Sigmoid colon (tissue), 7 donors: ENCODE measurements around the gene BRD9. TPM values are rescaled to one million over a fixed set of nuclear protein-coding genes. Genes with fewer than 3 reads are reported as not detected.

Experiments
- DNase-seq: peaks from one replicate; pipeline ENCODE4 v3.0.0-alpha.2; 2019
- H3K27ac ChIP-seq, 4 donors: fragments of 200-600 bp; sonication (generic); one replicate each; pipeline ENCODE4 v1.5.1; 2016 to 2019; ENCODE audit warnings: mild to moderate bottlenecking in 1 of 4
- H3K27me3 ChIP-seq, 3 donors: fragments of 200-600 bp; sonication (generic); one replicate each; pipeline ENCODE4 v1.5.1; 2019; ENCODE audit warnings: mild to moderate bottlenecking in 1 of 3
- H3K36me3 ChIP-seq, 4 donors: fragments of 200-600 bp; sonication (generic); one replicate each; pipeline ENCODE4 v1.5.1; 2016 to 2019
- H3K4me1 ChIP-seq, 4 donors: fragments of 200-600 bp; sonication (generic); one replicate each; pipeline ENCODE4 v1.5.1; 2017 to 2019
- H3K4me3 ChIP-seq, 4 donors: fragments of 200-600 bp; sonication (generic); one replicate each; pipeline ENCODE4 v1.5.1; 2017 to 2019; ENCODE audit warnings: mild to moderate bottlenecking in 2 of 4, moderate library complexity in 1 of 4
- H3K9me3 ChIP-seq, 4 donors: fragments of 200-600 bp in 3 of 4; sonication (generic) in 3 of 4; one replicate each; pipeline versions ENCODE4 v1.5.1 to v1.6.1; 2013 to 2019
- CTCF ChIP-seq, 4 experiments: fragments of 450-650 bp in 3 of 4; fragments of 200-600 bp in 1 of 4; IDR thresholded peaks; one replicate each; pipeline ENCODE4 v1.5.1; 2016 to 2019; ENCODE audit warnings: antibody characterized with exemption in 4 of 4, mild to moderate bottlenecking in 3 of 4, moderate library complexity in 2 of 4
- EP300 ChIP-seq, 4 donors: sonication (generic); formaldehyde crosslinking; IDR thresholded peaks; one replicate each; pipeline ENCODE4 v1.6.1; 2017; ENCODE audit warnings: antibody characterized with exemption in 4 of 4
- POLR2A ChIP-seq, 2 donors: fragments of 450-650 bp; IDR thresholded peaks; one replicate each; pipeline ENCODE4 v1.6.1; 2016; ENCODE audit warnings: antibody characterized with exemption in 2 of 2, mild to moderate bottlenecking in 2 of 2, moderate library complexity in 2 of 2
- POLR2AphosphoS5 ChIP-seq, 4 donors: sonication (generic); formaldehyde crosslinking; IDR thresholded peaks; one replicate each; pipeline ENCODE4 v1.6.1; 2017; ENCODE audit warnings: antibody characterized with exemption in 4 of 4
- WGBS, 2 donors: extraction: QIAGEN DNeasy Blood & Tissue Kit; methylation state at CpG; one replicate each; pipeline ENCODE4 v1.1.7; 2013; 5-methylcytosine and 5-hydroxymethylcytosine counted together
- intact Hi-C: fragments of 100-400 bp; cut with DNase I; formaldehyde crosslinking; loops from one replicate; pipeline ENCODE4 v1.15.1; 2023
- polyA plus RNA-seq, 3 donors: library from polyadenylated mRNA; stranded (reverse); fragments of 200-250 nt; gene quantifications; one replicate each; pipeline ENCODE4 v1.2.3, GENCODE V29; 2013
- total RNA-seq, 4 donors: library from RNA; depleted of rRNA; stranded (reverse); fragments of >200 nt; gene quantifications; one replicate each; pipeline ENCODE4 v1.1.0, GENCODE V29; 2016
- donor health status: healthy with polysubstance abuse.
- donor health status: Bipolar disorder and iron deficiency.
- donor health status: healthy.

The BRD9 gene
- total and polyA plus RNA-seq, 7 donors, result 12.9 to 38.8 (median 22.4) TPM

- Histone ChIP-seq H3K27ac (no peak overlapping the region), H3K27me3 (no peaks in the 10 kb centered on the region), H3K36me3 (no peaks in the 10 kb centered on the region), H3K9me3 (no peaks in the 10 kb centered on the region), H3K4me3 (no peak overlapping the region), H3K4me1 (no peaks in the 10 kb centered on the region)
- WGBS, 2 donors, result 95 to 96% methylated on average over 44 of the region's 44 CpGs
- no peak for DNase-seq
- intact Hi-C loops, result no loop called here
- TF ChIP-seq CTCF (IDR thresholded peaks at IDR 0.05), result no peak
- no peak for TF ChIP-seq EP300 (IDR thresholded peaks at IDR 0.05)
- TF ChIP-seq POLR2AphosphoS5 (IDR thresholded peaks at IDR 0.05), result no peak
- no peak for TF ChIP-seq POLR2A (IDR thresholded peaks at IDR 0.05)
Observed at GRCh38 chr5:912280-913091, 19.9 kb upstream of the BRD9 start.

DNA sequence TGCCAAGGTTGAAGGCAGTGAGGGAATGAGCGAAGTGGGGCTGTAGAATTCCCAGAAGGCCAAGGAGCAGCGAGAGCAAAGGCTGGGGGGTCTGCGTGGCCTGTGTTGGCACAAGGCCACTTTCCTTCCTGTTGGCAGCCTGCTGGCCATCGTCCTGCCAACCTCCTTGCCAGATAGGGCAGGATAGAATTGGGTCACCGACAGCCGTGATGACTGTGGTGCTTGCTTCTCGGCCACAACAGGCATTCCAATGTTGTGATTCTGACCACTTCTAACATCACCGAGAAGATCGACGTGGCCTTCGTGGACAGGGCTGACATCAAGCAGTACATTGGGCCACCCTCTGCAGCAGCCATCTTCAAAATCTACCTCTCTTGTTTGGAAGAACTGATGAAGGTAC lies 19.0 kb upstream of the BRD9 start:
- H3K27ac ChIP-seq, result no peak overlapping the region
- intact Hi-C loops, result no loop called here
- no peaks in the 10 kb centered on the region for H3K27me3 ChIP-seq
- H3K36me3 ChIP-seq, result no peaks in the 10 kb centered on the region
- no peaks in the 10 kb centered on the region for H3K4me1 ChIP-seq
- WGBS, 2 donors, result 94 to 97% methylated on average over 11 of the region's 11 CpGs
- DNase-seq, result no peak
- no peaks in the 10 kb centered on the region for H3K9me3 ChIP-seq
- no peak overlapping the region for H3K4me3 ChIP-seq
- TF ChIP-seq EP300 (IDR thresholded peaks at IDR 0.05), result no peak

DNA sequence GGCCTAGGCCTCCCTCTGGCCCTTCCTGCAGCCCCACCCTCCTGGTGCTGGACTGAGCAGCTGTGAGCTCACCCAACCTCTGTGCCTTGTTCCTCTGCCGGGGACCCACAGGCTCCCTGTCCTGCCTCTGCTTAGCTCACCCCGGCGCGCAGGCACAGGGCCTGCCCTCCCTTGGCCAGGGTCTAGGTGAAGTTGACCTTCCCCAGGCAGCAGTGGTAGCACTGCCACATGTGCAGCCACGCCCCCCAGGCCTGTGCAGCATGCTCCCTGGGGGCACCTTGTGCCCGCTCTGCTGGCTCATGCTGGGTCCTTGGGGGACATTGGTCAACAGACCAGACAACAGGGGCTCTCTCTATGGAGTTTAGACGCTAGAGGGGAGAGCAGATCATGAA lies 18.2 kb upstream of the BRD9 start:
- 97 to 98% methylated on average over 7 of the region's 7 CpGs for WGBS, 2 donors
- no peak for DNase-seq
- H3K27ac ChIP-seq, result no peak overlapping the region
- H3K36me3 ChIP-seq, result no peaks in the 10 kb centered on the region
- H3K4me3 ChIP-seq, result no peak overlapping the region
- TF ChIP-seq POLR2AphosphoS5 (IDR thresholded peaks at IDR 0.05), result no peak
- no peak for TF ChIP-seq CTCF (IDR thresholded peaks at IDR 0.05)
- TF ChIP-seq EP300 (IDR thresholded peaks at IDR 0.05), result no peak
- TF ChIP-seq POLR2A (IDR thresholded peaks at IDR 0.05), result no peak
- intact Hi-C loops, result no loop called here
- no peaks in the 10 kb centered on the region for H3K9me3 ChIP-seq
- H3K27me3 ChIP-seq, result no peaks in the 10 kb centered on the region
- no peaks in the 10 kb centered on the region for H3K4me1 ChIP-seq

GRCh38 chr5:909994-910768 lies 17.6 kb upstream of the BRD9 start:
- Histone ChIP-seq H3K27ac (no peak overlapping the region), H3K27me3 (no peaks in the 10 kb centered on the region), H3K36me3 (no peaks in the 10 kb centered on the region), H3K9me3 (no peaks in the 10 kb centered on the region), H3K4me1 (no peaks in the 10 kb centered on the region), H3K4me3 (no peak overlapping the region)
- intact Hi-C loops, result no loop called here
- no peak for DNase-seq
- WGBS, 2 donors, result 95 to 96% methylated on average over 18 of the region's 18 CpGs
- TF ChIP-seq EP300 (IDR thresholded peaks at IDR 0.05) (no peak), POLR2A (IDR thresholded peaks at IDR 0.05) (no peak), POLR2AphosphoS5 (IDR thresholded peaks at IDR 0.05) (no peak), CTCF (IDR thresholded peaks at IDR 0.05) (no peak)

GRCh38 chr5:909086-909485 lies 16.5 kb upstream of the BRD9 start:
- 94% methylated on average over 8 of the region's 8 CpGs for WGBS, 2 donors
- intact Hi-C loops, result no loop called here
- no peaks in the 10 kb centered on the region for H3K9me3 ChIP-seq
- DNase-seq, result no peak
- TF ChIP-seq EP300 (IDR thresholded peaks at IDR 0.05) (no peak), POLR2A (IDR thresholded peaks at IDR 0.05) (no peak), CTCF (IDR thresholded peaks at IDR 0.05) (no peak), POLR2AphosphoS5 (IDR thresholded peaks at IDR 0.05) (no peak)
- no peak overlapping the region for H3K4me3 ChIP-seq
- H3K36me3 ChIP-seq, result no peaks in the 10 kb centered on the region
- H3K27ac ChIP-seq, result no peak overlapping the region
- H3K4me1 ChIP-seq, result no peaks in the 10 kb centered on the region
- H3K27me3 ChIP-seq, result no peaks in the 10 kb centered on the region
